Amygdala (tissue), 56 donors: ENCODE data around the gene TEX50.
"Not testable (repeated sequence)": the region's sequence is repeated elsewhere in the genome, so short reads cannot be mapped to it uniquely, and the experiment has no call there.

ENCODE experiments used
- DNase-seq, 56 donors: peaks; one replicate each; lab custom pipeline; 2025; lab: John Stamatoyannopoulos, UW

The TEX50 gene, protein sequence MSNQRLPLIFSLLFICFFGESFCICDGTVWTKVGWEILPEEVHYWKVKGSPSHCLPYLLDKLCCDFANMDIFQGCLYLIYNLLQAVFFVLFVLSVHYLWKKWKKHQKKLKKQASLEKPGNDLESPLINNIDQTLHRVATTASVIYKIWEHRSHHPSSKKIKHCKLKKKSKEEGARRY

DNA sequence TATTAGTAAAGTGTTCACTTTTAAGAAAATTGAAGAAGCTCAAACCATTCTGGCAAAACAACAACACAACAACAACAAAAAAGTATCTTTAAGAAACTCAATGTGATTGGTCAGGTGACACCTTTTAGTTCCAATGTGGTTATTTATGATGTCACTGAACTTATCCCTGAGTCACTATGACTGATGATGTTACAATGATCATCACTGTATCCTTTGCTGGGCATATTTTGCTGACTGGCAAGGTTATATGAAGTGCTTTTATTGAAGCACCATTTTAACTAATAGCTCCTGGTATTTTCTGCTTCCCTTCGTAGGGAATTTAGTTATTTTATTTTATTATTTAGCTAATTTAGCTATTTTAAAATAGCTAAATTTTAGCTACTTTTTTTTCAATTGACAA lies at the start of gene TEX50:
TSS of gene TEX50 (plus strand) at position 223 of the 400 bp plus-strand sequence. CDS start 184 bp downstream, outside the sequence.
- no peak for DNase-seq

DNA sequence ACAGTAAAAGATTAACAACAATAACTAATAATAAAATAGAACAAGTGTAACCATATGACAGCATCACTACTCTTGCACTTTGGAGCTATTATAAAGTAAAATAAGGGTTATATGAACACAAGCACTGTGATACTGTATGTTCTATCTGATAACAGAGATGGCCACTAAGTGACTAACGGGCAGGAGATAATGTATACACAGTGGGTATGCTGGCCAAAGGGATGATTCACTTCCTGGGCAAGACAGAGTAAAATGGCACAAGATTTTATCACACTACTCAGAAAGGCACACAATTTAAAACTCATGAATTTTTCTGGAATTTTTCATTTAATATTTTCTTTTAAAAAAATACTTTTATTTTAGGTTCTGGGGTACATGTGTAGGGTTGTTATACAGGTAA lies 44.6 kb upstream of the TEX50 start:
- DNase-seq: no peak

DNA sequence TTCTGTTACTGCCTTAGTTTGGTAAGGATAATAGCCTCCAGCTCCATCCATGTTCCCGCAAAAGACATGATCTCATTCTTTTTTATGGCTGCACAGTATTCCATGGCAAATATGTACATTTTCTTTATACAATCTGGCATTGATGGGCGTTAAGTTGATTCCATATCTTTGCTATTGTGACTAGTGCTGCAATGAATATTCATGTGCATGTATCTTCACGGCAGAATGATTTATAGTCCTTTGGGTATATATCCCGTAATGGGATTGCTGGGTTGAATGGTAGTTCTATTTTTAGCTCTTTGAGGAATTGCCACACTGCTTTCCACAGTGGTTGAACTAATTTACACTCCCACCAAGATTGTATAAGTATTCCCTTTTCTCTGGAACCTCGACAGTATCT lies 44.0 kb upstream of the TEX50 start:
- DNase-seq: not testable (repeated sequence)

DNA sequence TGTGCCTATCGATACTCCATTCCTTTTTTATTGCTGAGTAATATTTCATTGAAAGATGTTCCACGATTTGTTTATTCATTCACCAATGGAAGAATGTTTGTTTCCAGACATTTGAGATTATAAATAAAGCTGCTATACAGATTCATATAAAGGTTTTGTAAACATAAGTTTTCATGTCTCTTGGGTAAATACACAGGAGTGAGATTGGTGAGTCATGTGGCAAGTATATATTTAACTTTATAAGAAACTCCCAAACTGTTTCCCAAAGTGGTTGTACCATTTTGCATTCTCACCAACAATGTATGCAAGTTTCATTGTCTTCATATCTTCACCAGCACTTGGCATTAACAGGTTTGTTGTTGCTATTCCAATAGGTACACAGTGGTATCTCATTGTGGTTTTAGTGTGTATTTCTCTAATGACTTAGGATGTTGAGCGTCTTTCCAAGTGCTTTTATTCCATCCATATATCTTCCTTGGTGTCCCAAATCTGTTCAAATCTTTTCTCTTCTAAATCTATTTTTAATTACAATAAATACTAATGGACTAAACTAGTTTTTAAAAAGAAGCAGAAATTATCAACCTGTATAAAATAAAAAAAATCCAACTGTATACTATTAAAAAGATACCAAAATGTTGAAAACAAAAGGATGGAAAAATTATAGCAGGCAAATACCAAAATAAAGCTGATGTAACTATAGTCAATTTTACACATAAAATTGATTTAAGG lies 38.9 kb upstream of the TEX50 start:
- no peak for DNase-seq

DNA sequence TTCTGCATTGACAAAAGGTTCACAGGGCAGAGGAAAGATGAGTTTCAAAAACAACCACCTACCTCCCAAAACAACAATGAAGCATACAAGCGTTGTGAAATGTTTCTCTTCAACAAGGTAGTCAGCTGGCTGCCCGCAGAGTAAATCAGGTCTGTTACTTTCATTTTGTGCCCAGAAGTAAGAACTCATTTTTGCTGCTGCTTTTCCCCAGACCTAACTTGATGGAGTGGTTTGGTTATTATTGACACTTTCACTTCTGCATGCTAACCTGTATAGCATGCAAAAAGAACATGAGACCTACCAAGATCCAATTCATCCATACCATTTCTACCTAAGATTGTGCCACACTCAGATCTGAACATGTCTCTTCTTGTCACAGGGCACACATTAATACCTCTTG lies 33.5 kb upstream of the TEX50 start:
- DNase-seq: no peak

DNA sequence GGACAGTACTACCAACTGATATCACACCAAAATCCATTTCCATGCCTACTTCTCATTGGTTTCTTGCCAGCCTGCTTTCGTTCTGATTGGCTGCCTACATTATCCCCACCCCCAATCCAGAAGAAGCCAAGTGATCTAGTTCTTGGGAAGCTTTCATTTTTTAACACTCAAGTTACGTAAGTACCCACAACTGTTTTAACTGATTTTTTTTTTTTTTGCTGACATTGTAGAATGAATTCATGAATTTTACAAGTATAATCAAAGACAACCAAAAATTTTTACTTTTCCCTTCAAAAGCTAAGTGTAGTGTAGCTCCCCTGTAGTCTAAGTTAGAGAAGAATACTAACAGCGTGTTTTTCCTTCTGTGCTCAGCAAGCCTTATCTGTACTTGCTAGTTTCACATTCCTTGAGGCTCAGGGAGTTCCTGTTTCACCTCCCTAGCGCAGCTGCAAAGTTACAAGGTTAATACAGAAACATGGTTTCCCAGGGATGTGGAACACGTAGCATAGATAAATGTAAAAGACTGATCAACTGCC lies 32.0 kb upstream of the TEX50 start, which contains the start of gene SLC9C2:
TSS of gene SLC9C2 (minus strand) at position 17 of the 536 bp plus-strand sequence. CDS start 1,296 bp downstream, outside the sequence.
- no peak for DNase-seq

DNA sequence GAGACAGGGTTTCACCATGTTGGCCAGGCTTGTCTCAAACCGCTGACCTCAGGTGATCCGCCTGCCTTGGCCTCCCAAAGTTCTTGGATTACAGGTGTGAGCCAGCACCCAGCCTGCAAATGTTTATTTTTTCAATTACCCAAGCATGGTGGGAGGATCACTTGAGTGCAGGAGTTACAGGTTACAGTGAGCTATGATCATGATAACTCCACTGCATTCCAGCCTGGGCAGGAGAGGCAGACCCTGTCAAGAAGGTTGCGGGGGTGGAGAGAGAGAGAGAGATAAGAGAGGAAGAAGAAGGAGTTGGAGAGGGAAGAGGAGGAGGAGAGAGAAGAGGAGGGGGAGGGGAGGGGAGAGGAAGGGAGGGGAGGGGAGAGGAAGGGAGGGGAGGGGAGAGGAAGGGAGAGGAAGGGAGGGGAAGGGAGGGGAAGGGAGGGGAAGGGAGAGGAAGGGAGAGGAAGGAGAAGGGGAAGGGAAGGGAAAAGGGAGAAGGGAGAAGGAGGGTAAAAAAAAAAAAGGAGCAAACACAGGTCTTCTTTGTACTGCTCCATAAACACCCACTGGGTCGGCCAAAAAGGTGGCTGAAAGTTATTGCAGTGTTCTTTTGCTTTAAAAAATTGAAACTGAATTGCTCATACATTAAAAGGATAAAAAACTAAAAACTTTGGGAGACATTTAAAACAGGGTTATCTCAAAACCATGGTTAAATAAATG lies 26.5 kb upstream of the TEX50 start:
- DNase-seq: no peak

DNA sequence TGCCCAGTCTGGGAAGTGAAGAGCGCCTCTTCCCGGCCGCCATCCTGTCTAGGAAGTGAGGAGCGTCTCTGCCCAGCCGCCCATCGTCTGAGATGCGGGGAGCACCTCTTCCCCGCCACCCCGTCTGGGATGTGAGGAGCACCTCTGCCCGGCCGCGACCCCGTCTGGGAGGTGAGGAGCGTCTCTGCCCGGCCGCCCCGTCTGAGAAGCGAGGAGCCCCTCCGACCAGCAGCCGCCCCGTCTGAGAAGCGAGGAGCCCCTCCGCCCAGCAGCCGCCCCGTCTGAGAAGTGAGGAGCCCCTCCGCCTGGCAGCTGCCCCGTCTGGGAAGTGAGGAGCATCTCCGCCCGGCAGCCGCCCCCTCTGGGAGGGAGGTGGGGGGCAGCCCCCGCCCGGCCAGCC lies 22.1 kb upstream of the TEX50 start:
- DNase-seq: not testable (repeated sequence)

DNA sequence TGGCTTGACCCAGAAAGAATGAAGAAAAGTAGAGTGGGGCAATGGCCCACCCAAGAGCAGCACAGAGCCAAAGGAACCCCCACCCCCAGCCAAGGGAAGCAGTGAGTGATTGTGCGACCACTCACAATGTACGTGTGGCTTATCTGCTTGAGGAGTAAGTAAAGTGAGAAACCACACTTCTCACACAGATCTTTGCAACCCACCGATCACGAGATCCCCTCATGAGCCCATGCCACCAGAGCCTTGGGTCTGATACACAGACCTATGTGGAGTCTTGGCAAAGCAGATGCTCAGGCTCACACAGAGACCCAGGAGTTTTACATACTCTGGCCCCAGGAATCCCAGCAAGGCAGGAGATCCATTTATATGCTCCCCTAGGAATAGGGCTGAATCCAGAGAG lies 18.3 kb upstream of the TEX50 start:
- DNase-seq: no peak

DNA sequence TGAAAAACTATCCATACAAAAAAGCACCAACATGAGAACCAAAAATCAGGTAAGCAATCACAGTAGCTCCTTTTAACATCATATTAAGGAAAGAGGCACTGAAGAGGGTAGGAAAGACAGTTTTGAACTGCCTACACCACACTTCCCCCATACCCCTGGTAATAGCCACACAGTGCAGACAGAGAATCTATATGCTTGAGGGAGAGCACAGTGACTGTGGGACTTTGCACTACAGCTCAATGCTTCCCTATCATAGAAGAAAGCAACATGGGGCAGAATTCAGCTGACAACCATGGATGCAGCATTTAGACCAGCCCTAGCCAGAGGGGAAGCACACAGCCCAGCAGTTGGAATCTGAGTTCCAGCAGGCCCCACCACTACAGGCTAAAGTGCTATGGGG lies 7.9 kb upstream of the TEX50 start:
- no peak for DNase-seq

DNA sequence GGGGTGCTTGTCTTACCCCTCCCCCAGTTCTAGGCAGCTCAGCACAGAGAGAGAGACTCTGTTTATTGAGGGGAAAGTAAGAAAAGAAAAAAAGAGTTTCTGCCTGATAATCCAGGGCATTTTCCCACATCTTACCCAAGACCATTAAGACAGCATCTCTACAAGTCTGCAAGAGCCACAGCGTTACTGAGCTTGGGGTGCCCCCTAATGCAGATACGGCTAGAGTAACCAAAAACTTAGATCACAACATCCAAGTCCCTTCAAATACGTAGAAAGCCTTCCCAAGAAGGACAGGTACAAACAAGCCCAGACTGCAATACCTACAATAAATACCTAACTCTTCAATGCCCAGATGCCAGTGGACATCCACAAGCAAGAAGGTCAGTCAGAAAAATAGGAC lies 6.2 kb upstream of the TEX50 start:
- DNase-seq: no peak

DNA sequence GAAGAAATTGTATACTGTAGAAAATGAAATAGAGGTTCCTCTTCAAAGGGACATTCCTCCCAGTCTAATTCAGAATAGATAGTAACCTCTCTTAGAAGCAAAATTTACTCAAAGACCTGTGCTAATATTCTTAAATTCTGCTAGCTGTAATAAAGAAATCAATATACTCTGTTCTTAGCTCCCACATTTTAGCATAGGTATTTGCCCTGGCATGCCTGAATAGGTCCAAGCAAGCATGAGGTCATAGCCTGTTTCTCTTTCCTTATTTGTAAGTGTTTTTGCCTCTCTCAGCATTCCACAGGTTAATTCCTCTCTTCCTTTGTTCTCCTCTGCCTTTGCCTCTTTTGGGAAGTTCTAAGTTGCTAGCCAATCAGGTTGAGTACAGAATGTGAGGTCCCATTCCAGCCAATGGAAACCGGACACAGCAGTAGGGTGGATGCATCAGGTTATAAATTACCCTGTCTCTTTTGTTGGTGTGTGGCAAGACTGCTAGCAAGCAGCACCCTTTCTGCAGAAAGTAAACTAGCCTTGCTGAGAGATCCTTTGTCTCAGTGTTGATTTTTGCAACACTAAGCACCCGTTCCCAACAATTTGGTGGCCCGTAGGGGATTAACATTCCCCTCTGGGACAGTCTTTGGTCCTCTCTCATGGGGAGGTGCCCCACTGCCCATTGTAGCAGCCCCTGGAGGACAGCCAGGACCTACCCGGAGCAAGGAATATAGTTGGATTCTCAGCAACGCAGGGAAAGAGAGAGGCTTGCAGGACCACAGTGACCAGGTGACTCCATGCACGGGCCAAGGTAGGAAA lies 2.3 kb downstream of the TEX50 start:
- DNase-seq: not testable (repeated sequence)

DNA sequence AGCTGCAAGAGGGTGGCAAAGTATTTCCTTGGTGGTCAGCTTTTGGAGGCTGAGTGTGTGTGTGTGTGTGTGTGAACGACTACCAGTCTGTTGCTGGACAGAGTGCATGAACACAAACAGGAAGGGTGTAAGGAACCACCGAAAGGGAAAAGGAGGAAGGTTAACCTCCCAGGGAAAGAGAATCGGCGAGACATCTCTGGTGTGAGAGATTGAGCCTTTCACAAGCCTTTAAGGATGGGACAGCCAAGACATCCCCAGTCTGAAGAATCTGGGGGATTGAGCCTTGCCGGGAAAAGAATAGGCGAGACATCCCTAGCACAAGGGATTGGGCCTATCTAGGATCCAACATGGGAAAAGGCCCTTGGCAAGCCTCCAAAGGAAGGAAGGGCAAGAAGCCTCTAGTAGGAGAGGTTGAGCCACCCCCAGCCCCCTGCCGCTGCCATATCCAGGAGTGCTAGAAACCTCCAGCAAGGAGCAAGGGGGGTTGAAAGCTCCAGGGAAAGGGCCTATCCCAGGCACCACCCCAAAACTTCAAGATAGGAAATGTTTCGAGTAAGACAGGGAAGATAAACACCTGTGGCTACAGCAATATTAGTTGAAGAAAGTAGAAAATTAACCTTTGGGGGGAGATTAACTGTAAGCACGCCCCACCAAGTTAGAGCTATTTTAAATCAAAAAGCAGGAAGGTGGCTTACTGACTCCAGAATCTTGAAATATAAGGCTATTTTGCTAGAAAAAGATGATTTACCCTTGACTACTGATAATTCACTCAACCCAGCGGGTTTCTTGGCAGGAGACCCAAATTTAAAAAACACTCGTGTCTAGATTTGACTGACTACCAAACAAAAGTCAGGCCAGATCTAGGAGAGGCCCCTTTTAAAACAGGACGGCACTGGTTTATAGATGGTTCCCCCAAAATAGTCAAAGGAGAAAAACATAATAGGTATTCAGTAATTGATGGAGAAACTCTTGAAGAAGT lies 3.2 kb downstream of the TEX50 start:
- no peak for DNase-seq

DNA sequence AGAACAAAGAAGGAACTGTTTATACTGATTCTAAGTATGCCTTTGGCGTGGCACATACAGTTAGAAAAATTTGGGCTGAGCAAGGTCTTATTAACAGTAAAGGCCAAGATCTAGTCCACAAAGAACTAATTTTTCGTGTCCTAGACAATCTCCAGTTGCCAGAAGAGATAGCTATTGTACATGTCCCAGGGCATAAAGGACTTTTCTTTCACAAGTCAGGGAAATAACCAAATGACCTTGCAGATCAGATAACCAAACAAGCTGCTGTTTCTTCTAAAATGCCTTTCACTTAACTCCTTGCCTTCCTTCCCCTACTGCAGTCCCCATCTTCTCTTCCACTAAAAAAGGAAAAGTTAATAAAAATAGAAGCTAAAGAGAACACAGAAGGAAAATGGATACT lies 4.0 kb downstream of the TEX50 start:
- DNase-seq: no peak

DNA sequence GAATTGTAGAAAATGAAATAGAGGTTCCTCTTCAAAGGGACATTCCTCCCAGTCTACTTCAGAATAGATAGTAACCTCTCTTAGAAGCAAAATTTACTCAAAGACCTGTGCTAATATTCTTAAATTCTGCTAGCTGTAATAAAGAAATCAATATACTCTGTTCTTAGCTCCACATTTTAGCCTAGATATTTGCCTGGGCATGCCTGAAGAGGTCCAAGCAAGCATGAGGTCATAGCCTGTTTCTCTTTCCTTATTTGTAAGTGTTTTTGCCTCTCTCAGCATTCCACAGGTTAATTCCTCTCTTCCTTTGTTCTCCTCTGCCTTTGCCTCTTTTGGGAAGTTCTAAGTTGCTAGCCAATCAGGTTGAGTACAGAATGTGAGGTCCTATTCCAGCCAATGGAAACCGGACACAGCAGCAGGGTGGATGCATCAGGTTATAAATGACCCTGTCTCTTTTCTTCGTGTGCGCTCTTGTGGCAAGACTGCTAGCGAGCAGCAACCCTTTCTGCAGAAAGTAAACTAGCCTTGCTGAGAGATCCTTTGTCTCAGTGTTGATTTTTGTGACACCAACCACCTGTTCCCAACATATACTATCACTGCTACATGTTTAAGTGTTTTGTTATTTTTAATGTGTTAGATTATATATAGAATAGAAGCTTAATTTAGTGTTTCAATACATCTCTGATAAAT lies 7.5 kb downstream of the TEX50 start:
- not testable (repeated sequence) for DNase-seq

DNA sequence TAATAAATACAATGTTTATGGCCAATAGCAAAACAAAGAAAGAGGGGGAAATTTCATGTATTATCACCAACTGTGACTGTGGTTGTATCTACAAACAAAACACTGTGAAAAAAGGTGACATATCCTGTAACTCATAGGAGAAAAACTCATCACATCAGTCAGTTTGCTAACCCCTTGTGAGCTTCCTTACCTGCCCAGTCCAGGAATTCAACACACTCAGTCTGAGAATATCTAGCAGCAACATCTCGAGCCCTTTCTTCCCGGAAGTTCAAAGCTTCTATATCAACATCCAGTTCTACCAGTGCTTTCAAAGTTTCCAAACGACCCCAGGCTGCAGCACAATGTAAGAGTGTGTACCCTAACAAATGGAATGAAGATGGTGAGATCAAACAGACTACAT lies 11.5 kb downstream of the TEX50 start:
- no peak for DNase-seq

DNA sequence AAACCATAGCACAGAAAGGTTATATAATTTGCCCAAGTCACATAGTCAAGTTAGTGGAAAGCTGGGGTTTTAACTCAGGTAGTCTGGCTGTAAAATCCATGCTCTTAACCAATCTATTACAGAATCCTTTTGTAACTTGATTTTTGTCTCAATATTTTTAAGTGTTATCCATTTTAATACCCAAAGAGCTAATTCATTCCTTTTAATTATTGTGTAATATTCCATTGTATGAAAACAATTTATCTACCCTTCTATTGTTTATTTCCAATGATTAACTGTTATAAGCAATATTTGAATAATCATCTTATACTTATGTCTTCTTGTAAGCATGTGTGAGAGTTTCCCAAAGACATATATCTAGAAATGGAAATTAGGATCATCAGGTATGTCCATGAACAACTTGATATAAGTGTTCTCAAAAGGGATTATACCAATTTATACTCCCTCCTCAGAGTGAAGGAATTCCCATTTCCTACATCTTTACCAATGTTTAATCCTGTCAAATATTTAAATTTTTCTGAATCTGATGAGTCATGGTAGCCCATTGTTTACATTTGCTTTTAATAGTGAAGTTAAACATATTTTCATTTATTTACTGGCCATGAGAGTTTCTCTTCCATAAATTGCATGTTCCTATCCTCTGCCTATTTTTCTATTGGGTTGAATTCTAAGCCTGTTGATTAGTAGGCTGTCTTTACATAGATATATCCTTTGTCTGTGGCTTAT lies 13.9 kb downstream of the TEX50 start:
- no peak for DNase-seq

DNA sequence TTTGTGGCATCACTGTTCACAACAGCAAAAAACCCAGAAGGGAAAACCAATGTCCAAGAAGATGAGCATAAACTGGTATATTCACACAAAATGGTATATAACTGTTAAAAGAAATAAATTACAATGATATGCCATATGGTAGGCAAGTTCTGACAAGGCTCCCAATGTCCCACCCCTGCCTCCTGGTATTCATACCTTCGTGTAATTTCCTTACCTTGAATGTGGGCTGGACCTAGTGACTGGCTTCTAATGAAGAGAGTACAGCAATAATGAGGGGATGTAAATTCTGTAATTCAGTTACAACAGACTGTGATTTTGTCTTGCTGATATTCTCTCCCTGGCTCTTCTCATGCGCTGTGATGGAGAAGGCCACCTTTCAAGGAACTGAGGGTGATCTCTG lies 25.2 kb downstream of the TEX50 start:
- no peak for DNase-seq
